Activated CD4-positive, alpha-beta T cell treated with anti-CD3 and anti-CD28 coated beads, Interleukin-2, Interleukin-6, amounts not matched to agents 100 ng/mL and 50 ng/mL, durations not matched to agents 16 hours and 8 hours (primary cell): ENCODE results near the gene SDK1.

Experiments
- DNase-seq: peaks from one replicate; pipeline ENCODE4 v3.0.0-alpha.2; 2020

Gene SDK1

GRCh38 chr7:4025694-4026615, 724.9 kb downstream of the SDK1 start:
- no peak for DNase-seq

- no peak for DNase-seq
Measured at GRCh38 chr7:4026941-4027486, 726.0 kb downstream of the SDK1 start.

- no peak for DNase-seq
Measured at GRCh38 chr7:4028221-4028620, 727.2 kb downstream of the SDK1 start.

- no peak for DNase-seq
Measured at GRCh38 chr7:4029941-4030340, 728.9 kb downstream of the SDK1 start.

GRCh38 chr7:4030346-4030950, 729.4 kb downstream of the SDK1 start:
- DNase-seq = no peak

- no peak for DNase-seq
Measured at GRCh38 chr7:4033996-4034395, 732.9 kb downstream of the SDK1 start.

GRCh38 chr7:4037308-4037707, 736.3 kb downstream of the SDK1 start:
- no peak for DNase-seq

GRCh38 chr7:4037877-4038276, 736.8 kb downstream of the SDK1 start:
- no peak for DNase-seq

- DNase-seq = no peak
Measured at GRCh38 chr7:4040109-4040928, 739.3 kb downstream of the SDK1 start.

- DNase-seq = no peak
Measured at GRCh38 chr7:4042402-4043045, 741.5 kb downstream of the SDK1 start.

GRCh38 chr7:4043988-4044387, 742.9 kb downstream of the SDK1 start:
- no peak for DNase-seq

- DNase-seq = no peak
Measured at GRCh38 chr7:4045450-4045849, 744.4 kb downstream of the SDK1 start.

GRCh38 chr7:4045975-4046374, 744.9 kb downstream of the SDK1 start:
- DNase-seq = no peak

GRCh38 chr7:4048336-4048735, 747.3 kb downstream of the SDK1 start:
- DNase-seq = no peak

- DNase-seq = no peak
Measured at GRCh38 chr7:4049202-4049601, 748.1 kb downstream of the SDK1 start.

- DNase-seq = no peak
Measured at GRCh38 chr7:4050126-4050660, 749.1 kb downstream of the SDK1 start.

- no peak for DNase-seq
Measured at GRCh38 chr7:4051696-4052095, 750.6 kb downstream of the SDK1 start.

- no peak for DNase-seq
Measured at GRCh38 chr7:4052130-4052529, 751.1 kb downstream of the SDK1 start.

GRCh38 chr7:4054158-4054557, 753.1 kb downstream of the SDK1 start:
- no peak for DNase-seq

- DNase-seq = no peak
Measured at GRCh38 chr7:4056552-4057288, 755.7 kb downstream of the SDK1 start.

- no peak for DNase-seq
Measured at GRCh38 chr7:4057289-4057616, 756.2 kb downstream of the SDK1 start.

GRCh38 chr7:4058158-4058557, 757.1 kb downstream of the SDK1 start:
- DNase-seq = no peak
